Keratinocyte (primary cell): ENCODE data around the gene ERI2. TPM values are rescaled to one million over a fixed set of nuclear protein-coding genes. Genes with fewer than 3 reads are reported as not detected.

Experiments used
- DNase-seq: peaks from one replicate; pipeline ENCODE4 v3.0.0-alpha.2; 2011; ENCODE audit warnings: low read depth, missing footprints, low spot score
- FAIRE-seq: peaks from 2 replicates; lab custom pipeline; 2011; peaks lifted over from hg19 to GRCh38; lab: Jason Lieb, UNC
- H2AFZ ChIP-seq: 2 replicates; pipeline ENCODE4 v1.6.0; 2012; ENCODE audit warnings: low read length, control low read depth, inconsistent platforms; ENCODE audit not compliant: control insufficient read depth
- H3K27ac ChIP-seq: 2 replicates; pipeline ENCODE4 v1.5.1; 2011; ENCODE audit warnings: low read length; ENCODE audit not compliant: control insufficient read depth, insufficient read depth
- H3K27me3 ChIP-seq: 3 replicates; pipeline ENCODE4 v1.6.0; 2011; ENCODE audit warnings: low read length; ENCODE audit not compliant: control insufficient read depth, insufficient read depth; ENCODE audit errors: extremely low read depth
- H3K36me3 ChIP-seq, 2 experiments: 2 replicates in 1 of 2; 3 replicates in 1 of 2; pipeline ENCODE4 v1.5.1; 2011; ENCODE audit warnings: low read length in 2 of 2, mild to moderate bottlenecking in 1 of 2; ENCODE audit not compliant: control insufficient read depth in 2 of 2, insufficient read depth in 2 of 2; ENCODE audit errors: extremely low read depth in 1 of 2
- H3K4me1 ChIP-seq: 3 replicates; pipeline ENCODE4 v1.5.1; 2011; ENCODE audit warnings: low read length; ENCODE audit not compliant: control insufficient read depth, insufficient read depth; ENCODE audit errors: extremely low read depth
- H3K4me2 ChIP-seq: 3 replicates; pipeline ENCODE4 v1.6.0; 2011; ENCODE audit warnings: low read depth, low read length; ENCODE audit not compliant: control insufficient read depth, insufficient read depth; ENCODE audit errors: extremely low read depth
- H3K4me3 ChIP-seq, 3 experiments: fragments of 200-600 bp in 1 of 3; sonication (generic) in 1 of 3; 2 replicates in 2 of 3; 3 replicates in 1 of 3; pipeline ENCODE4 v1.5.1; 2011 to 2016; ENCODE audit warnings: low read length in 3 of 3, mild to moderate bottlenecking in 3 of 3, control low read depth in 2 of 3, inconsistent platforms in 1 of 3, low read depth in 1 of 3, mixed read lengths in 1 of 3, mixed run types in 1 of 3, moderate library complexity in 1 of 3; ENCODE audit not compliant: control insufficient read depth in 2 of 3, insufficient read depth in 2 of 3; ENCODE audit errors: extremely low read depth in 1 of 3
- H3K79me2 ChIP-seq: 2 replicates; pipeline ENCODE4 v1.6.0; 2012; ENCODE audit warnings: low read length; ENCODE audit not compliant: control insufficient read depth, insufficient read depth
- H3K9ac ChIP-seq: 3 replicates; pipeline ENCODE4 v1.6.0; 2011; ENCODE audit warnings: low read length; ENCODE audit not compliant: control insufficient read depth, insufficient read depth; ENCODE audit errors: extremely low read depth
- H3K9me1 ChIP-seq: 3 replicates; pipeline ENCODE4 v1.6.0; 2011; ENCODE audit warnings: low read length; ENCODE audit not compliant: control insufficient read depth, insufficient read depth; ENCODE audit errors: extremely low read depth
- H3K9me3 ChIP-seq: 2 replicates; pipeline ENCODE4 v1.5.1; 2012; ENCODE audit warnings: low read depth, low read length; ENCODE audit not compliant: control insufficient read depth
- H4K20me1 ChIP-seq: 3 replicates; pipeline ENCODE4 v1.6.0; 2011; ENCODE audit warnings: low read length; ENCODE audit not compliant: control insufficient read depth, insufficient read depth; ENCODE audit errors: extremely low read depth
- CTCF ChIP-seq, 3 experiments: IDR thresholded peaks in 1 of 3; conservative IDR thresholded peaks in 1 of 3; optimal IDR thresholded peaks in 1 of 3; 2 replicates in 2 of 3; 3 replicates in 1 of 3; pipeline versions ENCODE3 to v1.5.1; 2011; ENCODE audit warnings: low read length in 3 of 3, mild to moderate bottlenecking in 3 of 3, moderate library complexity in 2 of 3, control low read depth in 1 of 3, inconsistent platforms in 1 of 3; ENCODE audit not compliant: insufficient read depth in 2 of 3; ENCODE audit errors: extremely low read depth in 1 of 3
- EZH2 ChIP-seq: IDR thresholded peaks from one replicate; pipeline ENCODE4 v1.6.1; 2012; ENCODE audit warnings: inconsistent platforms, mild to moderate bottlenecking, low read length, moderate library complexity
- dilution Hi-C: fragments of 300-500 bp; cut with MboI; formaldehyde crosslinking; loops from one replicate; pipeline ENCODE4 v1.7.0; 2020; ENCODE audit warnings: low sequenced_read_pairs; ENCODE audit not compliant: extremely low pct_ligation_motif_present
- polyA plus RNA-seq, 5 experiments: library from polyadenylated mRNA; depleted of rRNA in 3 of 5; stranded (reverse) in 3 of 5; stranded (forward) in 1 of 5; unstranded in 1 of 5; fragments of >200 nt; gene quantifications; 1 replicate in 1 of 5; 2 replicates in 3 of 5; 3 replicates in 1 of 5; pipeline versions ENCODE4 v1.2.1 to v1.2.3, GENCODE V29; 2011 to 2012; ENCODE audit warnings: missing spikeins in 2 of 5, low read depth in 1 of 5, low replicate concordance in 1 of 5

ERI2 gene
- polyA plus RNA-seq, 1 donor (not counting 4 experiments of a cell fraction or from before 2014, with no cell fraction given) = 19.5 TPM

GRCh38 chr16:20755238-20755637, 51.0 kb downstream of the ERI2 start:
- Histone ChIP-seq H3K9me1 (no peaks in the 10 kb centered on the region), H3K4me2 (no peak overlapping the region), H3K4me1 (no peaks in the 10 kb centered on the region), H3K36me3 (no peaks in the 10 kb centered on the region), H3K9ac (no peak overlapping the region), H3K27me3 (peaks cover 5% of the 10 kb centered on the region), H3K79me2 (no peaks in the 10 kb centered on the region), H2AFZ (no peak overlapping the region), H3K4me3 (no peak overlapping the region), H3K27ac (no peak overlapping the region), H4K20me1 (no peaks in the 10 kb centered on the region), H3K9me3 (no peaks in the 10 kb centered on the region)
- TF ChIP-seq EZH2 = no peak
- no peak for TF ChIP-seq CTCF (optimal IDR thresholded peaks at IDR 0.05 in 1 of 3, IDR thresholded peaks at IDR 0.05 in 1 of 3, conservative IDR thresholded peaks at IDR 0.05 in 1 of 3; ENCODE audit: extremely low read depth in 1 of 3, insufficient read depth in 2 of 3, low read length in 3 of 3)
- DNase-seq (no peak), FAIRE-seq (no peak)
- dilution Hi-C loops = no loop called here

- H3K9me1 ChIP-seq = no peaks in the 10 kb centered on the region
- DNase-seq (no peak), FAIRE-seq (no peak)
- no peaks in the 10 kb centered on the region for H4K20me1 ChIP-seq
- dilution Hi-C loops = no loop called here
- TF ChIP-seq CTCF (optimal IDR thresholded peaks at IDR 0.05 in 1 of 3, IDR thresholded peaks at IDR 0.05 in 1 of 3, conservative IDR thresholded peaks at IDR 0.05 in 1 of 3; ENCODE audit: extremely low read depth in 1 of 3, insufficient read depth in 2 of 3, low read length in 3 of 3) (no peak), EZH2 (no peak)
- H2AFZ ChIP-seq = no peak overlapping the region
- no peaks in the 10 kb centered on the region for H3K36me3 ChIP-seq
- H3K4me2 ChIP-seq = no peak overlapping the region
- no peaks in the 10 kb centered on the region for H3K4me1 ChIP-seq
- H3K9ac ChIP-seq = no peak overlapping the region
- H3K27ac ChIP-seq = no peak overlapping the region
- H3K4me3 ChIP-seq = no peak overlapping the region
- H3K27me3 ChIP-seq = peaks cover 5% of the 10 kb centered on the region
- no peaks in the 10 kb centered on the region for H3K79me2 ChIP-seq
- H3K9me3 ChIP-seq = no peaks in the 10 kb centered on the region
Observed at GRCh38 chr16:20753727-20754126, 52.5 kb downstream of the ERI2 start.
